GM20000 (cell line): ENCODE measurements around the gene IGBP1.

ENCODE experiments used
- DNase-seq: peaks from one replicate; pipeline ENCODE4 v3.0.0; 2012; ENCODE audit warnings: low spot score
- TF ChIP-seq, protein P1 (sequence below): IDR thresholded peaks from 2 replicates; pipeline ENCODE4 v1.5.1; 2012; ENCODE audit warnings: mild to moderate bottlenecking, control low read depth; ENCODE audit errors: extremely low read depth, missing control alignments

IGBP1 gene

DNA sequence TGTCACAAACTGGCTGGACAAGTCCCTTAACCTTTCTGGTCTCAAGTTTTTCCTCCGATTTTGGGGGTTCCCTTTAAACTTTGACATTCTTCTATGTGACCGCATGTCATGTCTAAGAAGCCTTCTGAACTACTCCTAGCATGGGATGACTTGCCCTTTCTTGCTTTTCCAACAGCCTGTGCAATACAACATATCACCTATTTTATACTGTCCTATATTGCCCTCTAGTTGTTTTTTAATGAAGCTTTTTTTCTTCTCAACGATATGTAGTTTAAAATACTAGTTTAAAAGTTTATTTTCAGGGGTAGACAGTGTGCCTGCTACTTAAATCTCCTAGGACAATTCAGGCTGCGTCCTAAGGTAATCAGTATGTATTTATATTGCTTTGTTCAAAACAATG is 1.0 kb upstream of the IGBP1 start:
- no peak for DNase-seq

DNA sequence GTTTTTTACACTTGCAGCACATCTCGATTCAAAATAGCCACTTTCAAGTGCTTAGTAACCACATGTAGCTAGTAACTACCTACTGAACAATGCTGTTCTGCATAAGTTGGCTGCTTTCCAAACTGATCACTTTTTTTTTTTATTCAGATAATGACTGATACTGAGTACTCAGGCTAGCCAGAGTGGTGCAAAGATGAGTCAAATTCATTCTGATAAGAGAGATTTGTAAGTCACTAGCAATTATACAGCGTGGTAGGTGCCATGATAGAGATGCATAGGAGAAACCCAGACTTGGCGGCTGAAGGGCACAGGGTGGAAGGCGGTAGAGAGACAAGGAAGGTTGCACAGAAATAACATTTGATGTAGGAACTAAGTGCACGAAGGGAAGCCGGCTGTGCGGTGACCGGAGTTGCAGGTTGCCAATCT is 357 bp upstream of the IGBP1 start:
- no peak for DNase-seq
- TF ChIP-seq, protein P1, sequence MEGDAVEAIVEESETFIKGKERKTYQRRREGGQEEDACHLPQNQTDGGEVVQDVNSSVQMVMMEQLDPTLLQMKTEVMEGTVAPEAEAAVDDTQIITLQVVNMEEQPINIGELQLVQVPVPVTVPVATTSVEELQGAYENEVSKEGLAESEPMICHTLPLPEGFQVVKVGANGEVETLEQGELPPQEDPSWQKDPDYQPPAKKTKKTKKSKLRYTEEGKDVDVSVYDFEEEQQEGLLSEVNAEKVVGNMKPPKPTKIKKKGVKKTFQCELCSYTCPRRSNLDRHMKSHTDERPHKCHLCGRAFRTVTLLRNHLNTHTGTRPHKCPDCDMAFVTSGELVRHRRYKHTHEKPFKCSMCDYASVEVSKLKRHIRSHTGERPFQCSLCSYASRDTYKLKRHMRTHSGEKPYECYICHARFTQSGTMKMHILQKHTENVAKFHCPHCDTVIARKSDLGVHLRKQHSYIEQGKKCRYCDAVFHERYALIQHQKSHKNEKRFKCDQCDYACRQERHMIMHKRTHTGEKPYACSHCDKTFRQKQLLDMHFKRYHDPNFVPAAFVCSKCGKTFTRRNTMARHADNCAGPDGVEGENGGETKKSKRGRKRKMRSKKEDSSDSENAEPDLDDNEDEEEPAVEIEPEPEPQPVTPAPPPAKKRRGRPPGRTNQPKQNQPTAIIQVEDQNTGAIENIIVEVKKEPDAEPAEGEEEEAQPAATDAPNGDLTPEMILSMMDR, result no peak

More for the DNA sequence above, 1.0 kb upstream of the IGBP1 start:
- TF ChIP-seq, protein P1, result no peak

DNA sequence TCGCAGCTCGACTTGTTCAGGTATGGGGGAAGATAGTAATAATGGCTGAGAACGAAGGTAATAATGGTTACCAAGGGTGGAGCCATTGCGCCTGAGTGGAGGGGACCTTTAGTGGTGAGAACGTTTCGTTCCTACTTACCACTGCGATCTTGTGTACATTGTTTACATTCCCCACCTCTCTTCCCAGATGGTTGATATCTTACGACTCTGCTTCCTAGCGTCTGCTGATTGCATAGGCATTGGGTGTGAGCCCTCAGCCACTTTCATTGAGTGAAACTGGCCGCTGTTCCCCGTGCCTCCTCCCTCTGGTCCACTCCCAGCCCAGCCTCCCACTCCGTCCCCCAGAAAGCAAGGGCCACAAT is 850 bp downstream of the IGBP1 start:
- TF ChIP-seq, protein P1, result no peak
- DNase-seq, result no peak

DNA sequence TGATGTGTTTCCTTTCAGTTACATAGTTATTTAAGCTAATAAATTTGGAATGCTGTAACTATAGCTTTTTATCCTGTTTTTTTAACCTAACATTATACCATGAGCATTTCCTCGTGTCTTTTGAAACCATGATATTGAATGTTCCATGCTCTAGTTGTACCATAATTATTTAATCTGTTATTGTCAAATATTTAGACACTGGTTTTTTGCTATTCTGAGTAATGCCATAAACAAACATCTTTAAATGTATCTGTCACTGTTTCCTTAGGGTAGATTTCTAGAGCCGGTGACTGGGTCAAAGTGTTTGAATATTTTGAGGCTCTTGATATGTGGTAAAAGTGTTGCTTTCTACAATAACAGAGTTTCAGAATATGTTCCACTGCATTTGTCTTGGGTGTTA is 5.4 kb downstream of the IGBP1 start:
- DNase-seq, result no peak
- TF ChIP-seq, protein P1, result no peak

DNA sequence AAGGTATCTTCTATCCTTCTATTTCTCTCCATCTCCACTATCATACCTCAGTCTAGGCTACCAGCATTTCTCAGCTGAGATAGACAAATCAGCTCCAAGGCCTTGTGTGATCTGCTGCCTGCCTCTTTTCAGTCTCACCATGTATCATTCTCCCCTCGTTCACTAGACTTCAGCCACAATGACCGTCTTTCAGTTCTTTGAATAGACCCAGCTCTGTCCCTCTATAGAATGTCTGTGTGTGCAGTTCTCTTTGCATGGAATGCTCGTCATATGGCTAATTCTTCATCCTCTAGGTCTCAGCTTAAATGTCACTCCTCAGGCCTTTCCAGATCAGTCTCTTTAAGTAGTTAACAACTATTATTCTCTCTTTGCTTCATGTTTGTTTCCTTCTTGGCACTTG is 6.5 kb downstream of the IGBP1 start:
- no peak for DNase-seq
- TF ChIP-seq, protein P1, result no peak

DNA sequence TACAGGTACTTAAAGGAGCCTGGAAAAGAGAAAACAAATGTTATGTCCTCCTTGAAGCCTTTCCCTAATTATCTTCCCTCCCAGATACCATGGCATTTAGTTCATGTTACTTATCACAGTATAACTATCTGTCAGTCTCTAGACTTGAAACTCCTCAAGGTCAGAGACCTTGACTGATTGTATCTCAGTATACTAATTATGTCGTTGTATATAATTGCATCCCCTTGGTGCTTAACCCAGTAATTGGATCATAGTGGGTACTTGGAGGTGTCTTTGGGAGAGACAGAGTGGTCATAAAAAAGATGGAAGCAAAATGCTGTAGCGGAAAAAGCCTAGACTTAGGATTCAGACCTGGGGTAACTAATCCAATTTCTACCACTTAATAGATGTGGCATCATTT is 8.1 kb downstream of the IGBP1 start:
- TF ChIP-seq, protein P1, result no peak
- no peak for DNase-seq

DNA sequence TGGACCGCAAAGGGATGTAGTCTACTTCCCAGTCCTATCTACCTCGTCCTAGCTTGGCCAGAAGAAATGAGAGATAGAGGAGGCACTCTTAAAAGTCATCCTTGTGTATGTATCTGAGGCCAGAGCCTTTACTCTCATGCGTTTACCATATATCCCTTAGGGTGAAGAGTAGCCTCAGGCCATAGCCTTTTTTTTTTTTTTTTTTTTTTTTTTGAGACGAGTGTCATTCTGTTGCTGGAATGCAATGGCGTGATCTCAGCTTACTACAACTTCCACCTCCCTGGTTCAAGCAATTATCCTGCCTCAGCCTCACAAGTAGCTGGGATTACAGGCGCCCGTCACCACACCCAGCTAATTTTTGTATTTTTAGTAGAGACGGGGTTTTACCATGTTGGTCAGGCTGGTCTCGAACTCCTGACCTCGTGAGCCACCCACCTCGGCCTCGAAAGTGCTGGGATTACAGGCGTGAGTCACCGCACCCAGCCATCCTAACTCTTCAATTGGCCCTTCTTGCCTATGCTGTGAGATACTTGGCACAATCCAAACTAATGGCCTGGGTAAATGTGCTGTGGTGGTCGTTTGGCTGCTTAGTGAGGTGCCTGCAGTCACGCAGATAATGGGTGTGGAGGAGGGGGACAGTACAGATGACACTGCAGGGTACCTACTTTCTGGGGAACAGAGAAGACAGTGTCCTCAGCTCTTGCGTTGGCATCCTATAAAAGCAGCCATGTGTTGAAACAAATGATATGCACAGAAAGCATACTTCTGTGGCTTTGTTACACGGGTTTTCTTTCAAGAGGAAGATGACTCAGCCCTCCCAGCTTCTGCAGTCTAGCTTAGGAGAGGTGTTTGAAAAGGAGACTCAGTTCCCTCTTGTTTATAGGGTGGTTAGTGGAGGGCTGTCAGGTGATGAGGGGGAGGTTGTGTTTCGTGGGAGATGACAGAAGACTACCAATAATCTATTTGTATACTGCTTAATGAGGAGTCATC is 33.6 kb downstream of the IGBP1 start:
- TF ChIP-seq, protein P1, result no peak
- no peak for DNase-seq
